Common myeloid progenitor, CD34-positive (primary cell): ENCODE data around the gene ZNF662.
"Not testable (repeated sequence)": the region's sequence is repeated elsewhere in the genome, so short reads cannot be mapped to it uniquely, and the experiment has no call there.

Source experiments
- CTCF ChIA-PET: fragments of 350-600 bp; sonication (Branson Sonifier 250); formaldehyde crosslinking; loops from one replicate; lab custom pipeline; 2021; ENCODE audit warnings: antibody characterized with exemption; lab: Charles Lee
- POLR2A ChIA-PET: fragments of 350-600 bp; sonication (Branson Sonifier 250); formaldehyde crosslinking; loops from one replicate; lab custom pipeline; 2021; ENCODE audit warnings: antibody characterized with exemption; lab: Charles Lee
- DNase-seq, 3 donors: peaks; one replicate each; pipeline versions ENCODE4 v3.0.0 to v3.0.0-alpha.2; 2013
- H3K27ac ChIP-seq, 2 experiments: 1 replicate in 1 of 2; 2 replicates in 1 of 2; pipeline ENCODE4 v1.7.0; 2013; ENCODE audit warnings: inconsistent platforms in 2 of 2, low read length in 2 of 2, mild to moderate bottlenecking in 2 of 2, low read depth in 1 of 2, moderate library complexity in 1 of 2; ENCODE audit not compliant: severe bottlenecking in 2 of 2, insufficient read depth in 1 of 2, poor library complexity in 1 of 2
- H3K27me3 ChIP-seq, 5 experiments: replicated peaks in 2 of 5; 1 replicate in 3 of 5; 2 replicates in 2 of 5; pipeline versions ENCODE4 v1.6.1 to v1.7.0; 2013; ENCODE audit warnings: low read length in 4 of 5, mild to moderate bottlenecking in 2 of 5, moderate library complexity in 2 of 5, inconsistent platforms in 1 of 5; ENCODE audit not compliant: insufficient read depth in 5 of 5, control insufficient read depth in 4 of 5
- H3K36me3 ChIP-seq, 4 experiments: 1 replicate in 2 of 4; 2 replicates in 2 of 4; pipeline versions ENCODE4 v1.6.1 to v1.7.0; 2013; ENCODE audit warnings: low read length in 3 of 4, control low read depth in 1 of 4, mild to moderate bottlenecking in 1 of 4; ENCODE audit not compliant: control insufficient read depth in 4 of 4, insufficient read depth in 4 of 4
- H3K4me1 ChIP-seq, 4 experiments: 1 replicate in 3 of 4; 2 replicates in 1 of 4; pipeline versions ENCODE4 v1.6.1 to v1.7.1; 2013; ENCODE audit warnings: low read length in 3 of 4, mild to moderate bottlenecking in 3 of 4, control low read depth in 1 of 4, inconsistent platforms in 1 of 4, moderate library complexity in 1 of 4; ENCODE audit not compliant: control insufficient read depth in 4 of 4, insufficient read depth in 4 of 4; ENCODE audit errors: control extremely low read depth in 1 of 4
- H3K4me3 ChIP-seq, 7 experiments: 1 replicate in 4 of 7; 2 replicates in 3 of 7; pipeline versions ENCODE4 v1.5.1 to v1.7.0; 2013; ENCODE audit warnings: mild to moderate bottlenecking in 7 of 7, low read length in 6 of 7, moderate library complexity in 6 of 7, inconsistent platforms in 2 of 7, low read depth in 2 of 7, control low read depth in 1 of 7; ENCODE audit not compliant: insufficient read depth in 4 of 7, control insufficient read depth in 1 of 7; ENCODE audit errors: extremely low read depth in 1 of 7
- H3K9me3 ChIP-seq, 5 experiments: 1 replicate in 4 of 5; 2 replicates in 1 of 5; pipeline versions ENCODE4 v1.6.1 to v1.7.1; 2013; ENCODE audit warnings: low read length in 4 of 5, mild to moderate bottlenecking in 2 of 5, inconsistent platforms in 1 of 5, low read depth in 1 of 5, moderate library complexity in 1 of 5; ENCODE audit not compliant: control insufficient read depth in 4 of 5, insufficient read depth in 2 of 5; ENCODE audit errors: control extremely low read depth in 1 of 5
- WGBS: methylation state at CpG from one replicate; pipeline ENCODE4 v1.1.5; 2013; ENCODE audit not compliant: insufficient coverage; 5-methylcytosine and 5-hydroxymethylcytosine counted together

Gene ZNF662

DNA sequence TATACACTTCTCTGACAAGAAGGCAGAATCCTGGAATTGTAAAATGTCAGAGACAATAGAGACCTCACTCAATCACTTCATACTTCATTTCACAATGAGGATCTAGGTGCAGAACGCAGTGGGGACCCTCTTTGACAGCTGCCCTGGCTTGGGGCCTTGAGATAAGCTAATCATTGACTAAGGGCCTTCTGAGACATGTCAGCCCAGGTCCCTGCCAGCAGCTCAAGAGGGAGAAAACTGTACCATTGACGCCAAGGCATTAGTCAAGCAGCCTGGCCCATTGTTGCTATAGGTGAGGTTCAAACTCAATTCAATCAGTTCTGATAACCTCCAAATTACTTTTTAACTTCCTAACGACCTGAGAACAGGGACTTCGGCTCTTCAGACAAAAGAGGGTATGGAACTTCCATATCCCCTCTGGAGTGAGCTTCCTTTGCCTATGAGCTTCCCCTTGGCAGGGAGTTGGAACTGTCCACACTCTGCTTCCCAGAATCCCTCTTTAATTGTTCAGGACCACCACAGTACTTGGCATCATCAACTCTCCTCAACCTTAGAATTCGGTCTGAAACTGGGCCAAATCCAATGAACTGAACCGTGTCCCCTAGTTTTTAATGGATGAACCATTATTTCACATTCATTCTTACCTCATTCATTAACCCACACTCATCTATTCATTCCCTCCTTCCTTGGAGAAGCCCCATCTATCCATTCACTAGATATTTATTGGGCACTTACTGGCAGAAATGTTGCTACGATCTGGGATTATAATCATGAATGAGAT lies 28.8 kb upstream of the ZNF662 start:
- POLR2A ChIA-PET = no interaction called here
- CTCF ChIA-PET = interaction anchor here (0.9 to 3.0 kb wide), 6 partner anchors 8 to 325 kb away, joined by 3 to 17 read pairs (median 5); no protein-coding TSS in a partner anchor
- Histone ChIP-seq H3K4me3 (no peak overlapping the region), H3K36me3 (no peaks in the 10 kb centered on the region), H3K27ac (no peak overlapping the region), H3K9me3 (no peaks in the 10 kb centered on the region), H3K27me3 (peaks cover 0 to 14% (median 0%) of the 10 kb centered on the region in 5 experiments), H3K4me1 (peaks cover 4 to 13% (median 8%) of the 10 kb centered on the region in 4 experiments)
- WGBS = 91% methylated on average over 6 of the region's 7 CpGs
- DNase-seq = no peak

DNA sequence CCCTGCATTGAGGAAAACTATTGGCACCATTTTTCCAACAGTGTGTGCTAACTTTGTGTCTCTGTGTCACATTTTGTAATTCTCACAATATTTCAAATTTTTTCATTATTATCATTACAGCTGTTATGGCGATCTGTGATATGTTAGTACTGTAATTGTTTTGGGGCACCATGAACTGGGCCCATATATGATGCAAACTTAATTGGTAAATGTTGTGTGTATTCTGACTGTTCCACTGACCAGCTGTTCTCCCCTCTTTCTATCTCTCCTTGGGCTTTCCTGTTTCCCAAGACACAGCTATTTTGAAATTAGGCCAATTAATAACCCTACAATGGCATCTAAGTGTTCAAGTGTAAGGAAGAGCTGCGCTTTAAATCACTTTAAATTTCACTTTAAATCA lies 28.1 kb upstream of the ZNF662 start:
- Histone ChIP-seq H3K4me1 (peaks cover 4 to 13% (median 8%) of the 10 kb centered on the region in 4 experiments), H3K27me3 (peaks cover 0 to 12% (median 0%) of the 10 kb centered on the region in 5 experiments), H3K4me3 (no peak overlapping the region), H3K36me3 (no peaks in the 10 kb centered on the region), H3K9me3 (no peaks in the 10 kb centered on the region), H3K27ac (no peak overlapping the region)
- 100% methylated on average over 1 of the region's 2 CpGs for WGBS
- DNase-seq = no peak
- ChIA-PET POLR2A (no interaction called here), CTCF (interaction anchor here (0.9 to 3.0 kb wide), 8 partner anchors 9 to 99 kb away, joined by 3 to 17 read pairs (median 6); no protein-coding TSS in a partner anchor)

DNA sequence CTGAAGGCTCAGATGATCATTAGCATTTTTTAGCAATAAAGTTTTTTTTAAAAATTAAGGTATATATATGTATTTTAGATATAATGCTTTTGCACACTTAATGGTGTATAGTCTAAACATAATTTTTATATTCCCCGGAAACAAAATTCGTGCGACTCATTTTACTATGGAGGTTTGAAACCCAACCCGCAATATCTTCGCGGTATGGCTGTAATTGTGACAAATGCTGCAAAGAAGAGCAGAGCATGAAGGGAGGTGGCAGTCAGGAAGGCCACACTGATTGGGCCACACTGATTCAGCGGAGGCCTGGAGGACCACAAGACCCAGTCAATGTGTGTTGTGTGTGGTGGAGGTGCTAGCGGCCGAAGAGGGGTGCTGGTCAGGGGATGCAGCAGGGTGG lies 25.8 kb upstream of the ZNF662 start:
- POLR2A ChIA-PET = no interaction called here

GRCh38 chr3:42880601-42881451 lies 25.1 kb upstream of the ZNF662 start:
- Histone ChIP-seq H3K36me3 (no peaks in the 10 kb centered on the region), H3K4me3 (peak overlapping the region; percentile 41 to 83 (median 62)), H3K27ac (no peak overlapping the region), H3K27me3 (peaks cover 0 to 12% (median 0%) of the 10 kb centered on the region in 5 experiments), H3K9me3 (no peaks in the 10 kb centered on the region), H3K4me1 (peaks cover 4 to 20% (median 8%) of the 10 kb centered on the region in 4 experiments)
- DNase-seq = peak; percentile 86 to 93 (median 92)
- 2% methylated on average over 51 of the region's 61 CpGs for WGBS
- ChIA-PET POLR2A (no interaction called here), CTCF (interaction anchor here (0.6 to 3.8 kb wide), 10 partner anchors 9 to 105 kb away, joined by 3 to 26 read pairs (median 4); partner anchors contain the start of gene ACKR2)

More for the DNA sequence above, 25.8 kb upstream of the ZNF662 start:
- Histone ChIP-seq H3K27ac (no peak overlapping the region), H3K4me3 (peak overlapping the region in 6 of 7 experiments; percentile 43 to 83 (median 66)), H3K27me3 (peaks cover 0 to 12% (median 0%) of the 10 kb centered on the region in 5 experiments), H3K36me3 (no peaks in the 10 kb centered on the region), H3K4me1 (peaks cover 4 to 20% (median 8%) of the 10 kb centered on the region in 4 experiments), H3K9me3 (no peaks in the 10 kb centered on the region)
- DNase-seq = peak in 2 of 3 donors; percentile 26 to 38
- CTCF ChIA-PET = interaction anchor here (2.4 kb wide), 2 partner anchors 47 to 49 kb away, joined by 5 to 10 read pairs; no protein-coding TSS in a partner anchor
- 86% methylated on average over 6 of the region's 9 CpGs for WGBS

- H3K4me3 ChIP-seq, H3K27ac ChIP-seq, H3K9me3 ChIP-seq, H3K27me3 ChIP-seq, POLR2A ChIA-PET, DNase-seq, H3K36me3 ChIP-seq: not testable (repeated sequence)
- CTCF ChIA-PET = interaction anchor here (1.1 to 3.8 kb wide), 4 partner anchors 14 to 137 kb away, joined by 3 to 26 read pairs (median 3); no protein-coding TSS in a partner anchor
- WGBS = 89% methylated on average over 3 of the region's 6 CpGs
- H3K4me1 ChIP-seq = peaks cover 4 to 20% (median 8%) of the 10 kb centered on the region in 4 experiments
Measured at GRCh38 chr3:42883251-42883930, 22.6 kb upstream of the ZNF662 start.

GRCh38 chr3:42884324-42884723 lies 21.6 kb upstream of the ZNF662 start:
- CTCF ChIA-PET = interaction anchor here (1.6 to 3.8 kb wide), 2 partner anchors 40 to 105 kb away, joined by 3 to 26 read pairs; no protein-coding TSS in a partner anchor
- DNase-seq = peak in 2 of 3 donors; percentile 39 to 60
- H3K4me1 ChIP-seq = peaks cover 4 to 20% (median 8%) of the 10 kb centered on the region in 4 experiments
- no peaks in the 10 kb centered on the region for H3K9me3 ChIP-seq
- POLR2A ChIA-PET = no interaction called here
- WGBS = 50% methylated on average over 2 of the region's 2 CpGs
- no peak overlapping the region for H3K4me3 ChIP-seq
- no peaks in the 10 kb centered on the region for H3K36me3 ChIP-seq
- no peak overlapping the region for H3K27ac ChIP-seq
- H3K27me3 ChIP-seq = peaks cover 0 to 4% (median 0%) of the 10 kb centered on the region in 5 experiments
